ENCODE results near the gene LAMA5. TPM values are rescaled to one million over a fixed set of nuclear protein-coding genes. Genes with fewer than 3 reads are reported as not detected.

Gene LAMA5
- total RNA-seq, 1 donor from 2014 or later = 150 TPM

DNA sequence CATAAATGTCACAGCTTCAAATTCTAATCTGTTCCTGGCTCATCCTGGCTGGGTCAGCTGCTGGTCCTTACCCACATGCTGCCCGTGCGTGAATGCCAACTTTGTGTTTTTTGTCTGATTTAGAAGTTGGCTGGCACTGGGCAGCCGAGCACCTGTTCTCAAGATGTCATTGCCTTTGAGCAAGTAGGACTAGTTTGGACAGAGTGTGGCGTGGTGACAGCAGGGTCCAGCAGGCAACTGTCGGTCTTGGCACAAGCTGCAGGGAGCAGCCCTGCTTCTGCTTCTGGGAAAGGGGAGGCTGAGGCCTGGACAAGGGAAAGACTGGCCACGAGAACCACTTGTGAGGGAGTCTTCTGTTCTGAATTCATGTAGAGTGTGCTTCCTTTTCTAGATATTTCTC, 90.7 kb downstream of the LAMA5 start:
- H3K27ac ChIP-seq = no peak overlapping the region
- no peaks in the 10 kb centered on the region for H3K27me3 ChIP-seq
- no peak overlapping the region for H3K4me3 ChIP-seq
- no peaks in the 10 kb centered on the region for H3K9me3 ChIP-seq
- TF ChIP-seq POLR2AphosphoS5 (IDR thresholded peaks at IDR 0.05; ENCODE audit: insufficient read depth in 1 of 2, low read depth in 1 of 2) = no peak
- no peak for DNase-seq (ENCODE audit: extremely low spot score in 2 of 2)
- H3K36me3 ChIP-seq = peaks cover 0 to 54% of the 10 kb centered on the region in 2 donors
- no peaks in the 10 kb centered on the region for H3K4me1 ChIP-seq
- intact Hi-C loops (cut with DNase I) = no loop called here

DNA sequence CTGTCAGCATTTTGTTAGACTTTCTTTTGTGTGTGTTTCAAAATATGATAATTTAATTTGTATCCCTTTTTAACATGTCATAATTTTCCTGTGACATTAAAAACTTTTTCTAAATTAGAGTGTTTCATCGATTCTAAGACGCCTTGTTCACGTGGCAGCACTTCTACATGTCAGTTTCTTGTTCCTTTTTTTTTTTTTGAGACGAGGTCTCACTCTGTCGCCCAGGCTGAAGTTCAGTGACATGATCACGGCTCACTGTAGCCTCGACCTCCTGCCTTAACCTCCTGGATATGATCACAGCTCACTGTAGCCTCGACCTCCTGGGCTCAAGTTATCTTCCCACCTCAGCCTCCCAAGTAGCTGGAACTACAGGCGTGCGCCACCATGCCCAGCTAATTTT, 91.9 kb downstream of the LAMA5 start:
- Histone ChIP-seq H3K36me3 (peaks cover 0 to 42% of the 10 kb centered on the region in 2 donors), H3K4me3 (no peak overlapping the region), H3K9me3 (no peaks in the 10 kb centered on the region), H3K27ac (no peak overlapping the region), H3K4me1 (no peaks in the 10 kb centered on the region), H3K27me3 (no peaks in the 10 kb centered on the region)
- DNase-seq (ENCODE audit: extremely low spot score in 2 of 2) = no peak
- intact Hi-C loops (cut with DNase I) = no loop called here
- TF ChIP-seq POLR2A (IDR thresholded peaks at IDR 0.05) = no peak

DNA sequence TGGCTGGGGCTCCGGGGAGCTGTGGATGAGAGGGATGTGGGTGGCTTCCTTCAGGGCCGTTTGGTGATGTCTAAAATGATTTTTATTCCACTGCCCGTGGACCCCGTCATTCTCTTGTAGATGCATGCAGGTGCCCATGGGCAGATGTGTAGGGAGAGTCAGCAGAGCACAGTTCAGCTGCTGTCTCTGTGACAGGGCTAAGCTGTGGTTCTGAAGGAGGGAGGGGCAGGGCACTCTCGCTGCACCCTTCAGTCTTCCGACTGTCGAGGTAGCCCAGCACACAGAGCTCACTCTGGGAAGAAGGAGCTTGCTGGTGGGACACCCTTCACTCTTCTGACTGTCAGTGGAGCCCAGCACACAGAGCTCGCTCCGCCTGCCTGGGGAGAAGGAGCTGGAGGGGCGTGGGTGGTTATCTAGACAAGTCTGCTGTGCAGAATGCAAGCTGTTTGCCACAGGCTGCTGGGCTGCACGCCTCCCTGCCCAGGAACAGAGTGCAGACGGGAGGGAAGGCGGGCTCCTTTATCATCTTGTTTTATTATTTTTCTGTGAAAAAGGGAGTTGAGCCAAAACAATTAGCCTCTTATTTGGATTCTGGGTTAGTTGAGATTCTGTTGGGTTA, 92.7 kb downstream of the LAMA5 start:
- DNase-seq (ENCODE audit: extremely low spot score in 2 of 2) = no peak
- Histone ChIP-seq H3K4me1 (no peaks in the 10 kb centered on the region), H3K27me3 (no peaks in the 10 kb centered on the region), H3K27ac (no peak overlapping the region), H3K36me3 (peaks cover 0 to 38% of the 10 kb centered on the region in 2 donors), H3K4me3 (no peak overlapping the region), H3K9me3 (no peaks in the 10 kb centered on the region)
- TF ChIP-seq POLR2A (IDR thresholded peaks at IDR 0.05) (no peak), POLR2AphosphoS5 (IDR thresholded peaks at IDR 0.05; ENCODE audit: insufficient read depth in 1 of 2, low read depth in 1 of 2) (no peak)
- TF ChIP-seq, protein P1, sequence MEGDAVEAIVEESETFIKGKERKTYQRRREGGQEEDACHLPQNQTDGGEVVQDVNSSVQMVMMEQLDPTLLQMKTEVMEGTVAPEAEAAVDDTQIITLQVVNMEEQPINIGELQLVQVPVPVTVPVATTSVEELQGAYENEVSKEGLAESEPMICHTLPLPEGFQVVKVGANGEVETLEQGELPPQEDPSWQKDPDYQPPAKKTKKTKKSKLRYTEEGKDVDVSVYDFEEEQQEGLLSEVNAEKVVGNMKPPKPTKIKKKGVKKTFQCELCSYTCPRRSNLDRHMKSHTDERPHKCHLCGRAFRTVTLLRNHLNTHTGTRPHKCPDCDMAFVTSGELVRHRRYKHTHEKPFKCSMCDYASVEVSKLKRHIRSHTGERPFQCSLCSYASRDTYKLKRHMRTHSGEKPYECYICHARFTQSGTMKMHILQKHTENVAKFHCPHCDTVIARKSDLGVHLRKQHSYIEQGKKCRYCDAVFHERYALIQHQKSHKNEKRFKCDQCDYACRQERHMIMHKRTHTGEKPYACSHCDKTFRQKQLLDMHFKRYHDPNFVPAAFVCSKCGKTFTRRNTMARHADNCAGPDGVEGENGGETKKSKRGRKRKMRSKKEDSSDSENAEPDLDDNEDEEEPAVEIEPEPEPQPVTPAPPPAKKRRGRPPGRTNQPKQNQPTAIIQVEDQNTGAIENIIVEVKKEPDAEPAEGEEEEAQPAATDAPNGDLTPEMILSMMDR (IDR thresholded peaks at IDR 0.05) = no peak
- intact Hi-C loops (cut with DNase I) = no loop called here

DNA sequence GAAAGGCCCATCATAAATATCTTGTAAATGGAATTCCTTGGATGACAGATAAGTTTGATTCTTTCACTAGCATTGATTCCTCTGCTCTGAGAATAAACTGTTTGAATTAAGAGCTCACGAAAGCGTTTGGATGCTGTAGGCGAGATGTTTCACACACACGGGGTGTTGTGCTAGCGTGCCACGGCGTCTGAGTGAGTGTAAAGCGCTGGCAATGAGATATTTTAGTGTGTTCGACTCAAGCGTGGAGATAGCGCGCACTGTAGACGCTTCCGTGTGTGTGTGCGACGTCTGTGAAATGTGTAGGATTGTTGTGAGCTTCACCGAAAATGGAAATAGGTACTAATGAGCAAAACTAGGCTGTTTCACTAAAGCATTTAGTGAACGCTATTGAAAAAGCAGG, 93.7 kb downstream of the LAMA5 start:
- Histone ChIP-seq H3K36me3 (peaks cover 0 to 37% of the 10 kb centered on the region in 2 donors), H3K27me3 (no peaks in the 10 kb centered on the region), H3K27ac (no peak overlapping the region), H3K4me3 (no peak overlapping the region), H3K4me1 (no peaks in the 10 kb centered on the region), H3K9me3 (no peaks in the 10 kb centered on the region)
- intact Hi-C loops (cut with DNase I) = no loop called here
- TF ChIP-seq, protein P1 (IDR thresholded peaks at IDR 0.05) = no peak
- TF ChIP-seq POLR2AphosphoS5 (IDR thresholded peaks at IDR 0.05; ENCODE audit: insufficient read depth in 1 of 2, low read depth in 1 of 2) (no peak), POLR2A (IDR thresholded peaks at IDR 0.05) (no peak)
- DNase-seq (ENCODE audit: extremely low spot score in 2 of 2) = no peak

DNA sequence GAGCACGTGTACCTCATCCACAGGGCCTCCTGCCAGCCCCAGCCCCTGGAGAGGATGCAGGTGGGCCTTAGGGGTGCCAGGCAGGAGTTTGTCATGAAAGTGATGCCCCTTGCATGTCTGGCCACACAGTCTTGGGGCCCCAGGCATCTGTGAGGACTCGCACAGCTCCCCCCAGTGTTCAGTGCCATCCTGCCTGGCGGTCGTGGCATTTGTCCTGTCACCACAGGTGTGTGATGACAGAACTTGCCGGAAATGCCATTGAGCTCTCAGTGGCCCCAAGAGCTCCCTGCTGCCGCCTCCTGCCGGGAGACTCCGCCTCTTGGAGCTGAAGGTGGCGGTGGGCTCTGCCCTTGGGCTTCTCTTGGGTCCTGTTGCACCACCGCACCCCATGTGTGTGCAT, 94.9 kb downstream of the LAMA5 start:
- intact Hi-C loops (cut with DNase I) = no loop called here
- Histone ChIP-seq H3K27me3 (no peaks in the 10 kb centered on the region), H3K27ac (no peak overlapping the region), H3K4me1 (peaks cover 2% of the 10 kb centered on the region), H3K36me3 (peaks cover 0 to 37% of the 10 kb centered on the region in 2 donors), H3K9me3 (no peaks in the 10 kb centered on the region), H3K4me3 (no peak overlapping the region)
- TF ChIP-seq, protein P1 (IDR thresholded peaks at IDR 0.05) = no peak
- TF ChIP-seq POLR2AphosphoS5 (IDR thresholded peaks at IDR 0.05; ENCODE audit: insufficient read depth in 1 of 2, low read depth in 1 of 2) (no peak), POLR2A (IDR thresholded peaks at IDR 0.05) (no peak)
- no peak for DNase-seq (ENCODE audit: extremely low spot score in 2 of 2)

DNA sequence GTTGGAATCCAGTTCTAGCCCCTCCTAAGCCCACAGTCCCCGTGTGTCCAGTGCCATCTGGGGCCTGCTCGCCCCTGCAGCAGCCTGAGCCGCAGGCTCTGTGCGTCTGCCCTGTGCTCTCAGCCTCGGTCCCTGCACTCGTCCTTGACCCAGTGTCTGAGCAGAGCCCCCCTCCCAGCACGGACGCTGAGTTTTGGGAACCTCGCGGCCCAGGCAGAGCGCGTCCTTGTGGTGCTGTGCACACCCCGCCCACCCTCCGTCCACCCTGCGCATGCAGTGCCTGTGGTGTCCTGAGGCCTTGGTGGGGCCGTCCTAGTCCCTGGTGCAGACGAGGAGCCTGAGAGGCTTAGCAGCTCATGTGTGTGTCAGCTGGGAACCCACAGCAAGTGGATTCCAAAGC, 97.2 kb downstream of the LAMA5 start:
- Histone ChIP-seq H3K27me3 (no peaks in the 10 kb centered on the region), H3K36me3 (peaks cover 0 to 57% of the 10 kb centered on the region in 2 donors), H3K9me3 (no peaks in the 10 kb centered on the region), H3K4me3 (no peak overlapping the region), H3K27ac (no peak overlapping the region), H3K4me1 (peaks cover 8% of the 10 kb centered on the region)
- TF ChIP-seq POLR2AphosphoS5 (IDR thresholded peaks at IDR 0.05; ENCODE audit: insufficient read depth in 1 of 2, low read depth in 1 of 2) = no peak
- TF ChIP-seq, protein P1 (IDR thresholded peaks at IDR 0.05) = no peak
- no peak for TF ChIP-seq POLR2A (IDR thresholded peaks at IDR 0.05)
- DNase-seq (ENCODE audit: extremely low spot score in 2 of 2) = no peak
- intact Hi-C loops (cut with DNase I) = no loop called here

Data from vagina (tissue), 2 donors.